PC-3 (cell line): Measurements from ENCODE around the gene TMEM81. TPM values are rescaled to one million over a fixed set of nuclear protein-coding genes. Genes with fewer than 3 reads are reported as not detected.

Experiments
- ATAC-seq: fragments of 200-7000 bp; cut with Tn5 transposase; 2 replicates; pipeline ENCODE4 v1.9.1; 2020; ENCODE audit warnings: mild to moderate bottlenecking, moderate library complexity
- BruUV-seq: library from RNA; stranded (reverse); fragments of 400-500 nt; replicated peaks from 2 replicates; lab custom pipeline; 2021; lab: Mats Ljungman, UMichigan
- CTCF ChIA-PET: fragments of 300-600 bp; sonication (Branson Sonifier 250); formaldehyde crosslinking; loops from one replicate; lab custom pipeline; 2022; ENCODE audit warnings: antibody characterized with exemption; lab: Charles Lee
- POLR2A ChIA-PET: fragments of 300-600 bp; sonication (Branson Sonifier 250); formaldehyde crosslinking; loops from one replicate; lab custom pipeline; 2022; ENCODE audit warnings: antibody characterized with exemption; ENCODE audit not compliant: unreplicated experiment; lab: Charles Lee
- DNase-seq: peaks from one replicate; pipeline ENCODE4 v3.0.0-alpha.2; 2015
- H2AFZ ChIP-seq: fragments of 300-600 bp; sonication (generic); 2 replicates; pipeline ENCODE4 v1.6.0; 2016; ENCODE audit warnings: antibody characterized with exemption, low read length
- H3F3A ChIP-seq: fragments of 300-600 bp; sonication (generic); one replicate; pipeline ENCODE4 v1.6.0; 2017; ENCODE audit warnings: antibody characterized with exemption, low read length, control low read depth, mild to moderate bottlenecking; ENCODE audit not compliant: unreplicated experiment
- H3K27ac ChIP-seq: fragments of 300-600 bp; sonication (generic); 2 replicates; pipeline ENCODE4 v1.5.1; 2016; ENCODE audit warnings: mild to moderate bottlenecking, low read length
- H3K27me3 ChIP-seq: fragments of 300-600 bp; sonication (generic); 2 replicates; pipeline ENCODE4 v1.6.1; 2016; ENCODE audit warnings: low read length, mixed read lengths
- H3K36me3 ChIP-seq: fragments of 300-600 bp; sonication (generic); 2 replicates; pipeline ENCODE4 v1.6.1; 2016; ENCODE audit warnings: low read depth, mixed run types, low read length, mixed read lengths
- H3K4me1 ChIP-seq: fragments of 300-600 bp; sonication (generic); 2 replicates; pipeline ENCODE4 v1.5.1; 2016; ENCODE audit warnings: low read length; ENCODE audit not compliant: insufficient read depth
- H3K4me2 ChIP-seq: fragments of 300-600 bp; sonication (generic); 2 replicates; pipeline ENCODE4 v1.6.0; 2016; ENCODE audit warnings: low read length
- H3K4me3 ChIP-seq: fragments of 300-600 bp; sonication (generic); 2 replicates; pipeline ENCODE4 v1.5.1; 2016; ENCODE audit warnings: mild to moderate bottlenecking, low read length, mixed read lengths
- H3K79me2 ChIP-seq: fragments of 300-600 bp; sonication (generic); 2 replicates; pipeline ENCODE4 v1.6.1; 2017; ENCODE audit warnings: low read length, mixed read lengths
- H3K9ac ChIP-seq: fragments of 300-600 bp; sonication (generic); 2 replicates; pipeline ENCODE4 v1.6.0; 2016; ENCODE audit warnings: mild to moderate bottlenecking, low read length
- H3K9me2 ChIP-seq: fragments of 300-600 bp; sonication (generic); replicated peaks from 2 replicates; pipeline ENCODE4 v1.6.1; 2016; ENCODE audit warnings: mixed run types, low read length, mixed read lengths
- H3K9me3 ChIP-seq: fragments of 300-600 bp; sonication (generic); 2 replicates; pipeline ENCODE4 v1.6.1; 2016; ENCODE audit warnings: low read length, mixed read lengths
- H4K20me1 ChIP-seq: fragments of 300-600 bp; sonication (generic); 2 replicates; pipeline ENCODE4 v1.6.1; 2016; ENCODE audit warnings: low read length, mixed read lengths
- EZH2 ChIP-seq: fragments of 300-600 bp; sonication (generic); IDR thresholded peaks from one replicate; pipeline ENCODE4 v1.6.1; 2017; ENCODE audit warnings: antibody characterized with exemption, mild to moderate bottlenecking, low read length; ENCODE audit not compliant: unreplicated experiment
- EZH2phosphoT487 ChIP-seq: fragments of 300-600 bp; sonication (generic); IDR thresholded peaks from 2 replicates; pipeline ENCODE4 v1.6.1; 2018; ENCODE audit warnings: mild to moderate bottlenecking, antibody characterized with exemption, low read length, borderline replicate concordance
- intact Hi-C: fragments of 100-400 bp; cut with micrococcal nuclease; formaldehyde crosslinking; loops from 2 replicates; pipeline ENCODE4 v1.9.0; 2023
- total RNA-seq: library from RNA; depleted of rRNA; stranded (reverse); fragments of >200 nt; gene quantifications from 2 replicates; pipeline ENCODE4 v1.2.3, GENCODE V29; 2014
- TF ChIP-seq, protein P1 (sequence below): fragments of 300-600 bp; sonication (generic); conservative IDR thresholded peaks from 2 replicates; pipeline ENCODE4 v1.5.1; 2017; ENCODE audit warnings: antibody characterized with exemption, low read depth, mild to moderate bottlenecking, low read length

TMEM81 gene
- total RNA-seq, 1 experiment from 2014 or later: 6.3 TPM

DNA sequence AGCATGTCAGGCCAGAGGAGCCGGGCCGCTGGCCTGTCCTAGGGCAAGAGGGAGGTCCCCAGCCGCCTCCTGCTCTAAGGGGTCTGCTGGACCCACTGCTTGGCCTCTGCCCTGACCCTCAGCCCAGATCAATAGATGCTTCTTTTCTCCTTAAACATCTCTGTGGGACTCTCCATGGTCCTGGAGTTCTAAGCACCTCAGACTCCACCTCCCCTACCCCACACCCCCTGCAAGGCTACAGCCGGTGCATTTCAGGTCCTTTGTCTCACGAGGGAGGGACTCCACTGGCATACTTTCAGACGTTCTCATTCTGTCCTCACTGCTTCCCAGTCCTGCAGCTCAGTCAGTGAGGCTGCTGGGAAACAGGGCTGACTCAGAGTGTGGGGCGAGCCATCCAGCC is 30.2 kb downstream of the TMEM81 start:
- no peak for ATAC-seq
- ChIA-PET CTCF (no interaction called here), POLR2A (interaction anchor here (0.6 kb wide), 1 partner anchor 151 kb away, joined by 3 read pairs; no protein-coding TSS in a partner anchor)

DNA sequence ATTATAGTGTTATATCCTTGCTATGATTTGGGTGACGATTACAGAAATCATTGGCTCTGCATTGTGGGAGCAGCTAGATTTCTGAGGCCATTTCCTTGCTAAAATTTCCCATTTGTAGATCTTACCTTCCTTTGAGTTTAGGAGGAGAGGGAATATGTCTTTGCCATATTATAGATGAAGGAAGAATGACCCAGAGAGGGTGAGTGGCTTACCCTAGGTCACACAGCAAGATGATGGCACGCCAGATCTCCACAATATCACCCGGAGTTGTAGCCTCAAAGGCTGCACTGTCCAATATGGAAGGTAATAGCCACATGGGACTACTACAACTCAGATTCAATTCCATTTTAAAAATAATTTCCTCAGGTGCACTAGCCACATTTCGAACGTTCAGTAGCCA is 31.0 kb downstream of the TMEM81 start:
- H3F3A ChIP-seq: no peaks in the 10 kb centered on the region
- no peak overlapping the region for H3K27ac ChIP-seq
- TF ChIP-seq EZH2phosphoT487 (no peak), EZH2 (no peak)
- TF ChIP-seq, protein P1, sequence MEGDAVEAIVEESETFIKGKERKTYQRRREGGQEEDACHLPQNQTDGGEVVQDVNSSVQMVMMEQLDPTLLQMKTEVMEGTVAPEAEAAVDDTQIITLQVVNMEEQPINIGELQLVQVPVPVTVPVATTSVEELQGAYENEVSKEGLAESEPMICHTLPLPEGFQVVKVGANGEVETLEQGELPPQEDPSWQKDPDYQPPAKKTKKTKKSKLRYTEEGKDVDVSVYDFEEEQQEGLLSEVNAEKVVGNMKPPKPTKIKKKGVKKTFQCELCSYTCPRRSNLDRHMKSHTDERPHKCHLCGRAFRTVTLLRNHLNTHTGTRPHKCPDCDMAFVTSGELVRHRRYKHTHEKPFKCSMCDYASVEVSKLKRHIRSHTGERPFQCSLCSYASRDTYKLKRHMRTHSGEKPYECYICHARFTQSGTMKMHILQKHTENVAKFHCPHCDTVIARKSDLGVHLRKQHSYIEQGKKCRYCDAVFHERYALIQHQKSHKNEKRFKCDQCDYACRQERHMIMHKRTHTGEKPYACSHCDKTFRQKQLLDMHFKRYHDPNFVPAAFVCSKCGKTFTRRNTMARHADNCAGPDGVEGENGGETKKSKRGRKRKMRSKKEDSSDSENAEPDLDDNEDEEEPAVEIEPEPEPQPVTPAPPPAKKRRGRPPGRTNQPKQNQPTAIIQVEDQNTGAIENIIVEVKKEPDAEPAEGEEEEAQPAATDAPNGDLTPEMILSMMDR: no peak
- H3K4me2 ChIP-seq: no peak overlapping the region
- no peaks in the 10 kb centered on the region for H3K79me2 ChIP-seq
- no peaks in the 10 kb centered on the region for H3K36me3 ChIP-seq
- ChIA-PET CTCF (interaction anchor here (1.6 kb wide), 1 partner anchor 8 kb away, joined by 5 read pairs; no protein-coding TSS in a partner anchor), POLR2A (no interaction called here)
- H3K4me3 ChIP-seq: no peak overlapping the region
- H3K9me2 ChIP-seq: no peaks in the 10 kb centered on the region
- H3K27me3 ChIP-seq: peaks cover 85% of the 10 kb centered on the region
- BruUV-seq: no TSS peak
- no peaks in the 10 kb centered on the region for H3K4me1 ChIP-seq
- H4K20me1 ChIP-seq: no peaks in the 10 kb centered on the region
- no peak overlapping the region for H2AFZ ChIP-seq
- DNase-seq: no peak
- H3K9ac ChIP-seq: no peak overlapping the region
- intact Hi-C loops: no loop called here
- no peak for ATAC-seq
- no peaks in the 10 kb centered on the region for H3K9me3 ChIP-seq

More for the DNA sequence above, 30.2 kb downstream of the TMEM81 start:
- BruUV-seq: no TSS peak
- intact Hi-C loops: no loop called here
- Histone ChIP-seq H3K4me2 (no peak overlapping the region), H3K27ac (no peak overlapping the region), H3K79me2 (no peaks in the 10 kb centered on the region), H3K9me2 (no peaks in the 10 kb centered on the region), H3K4me3 (no peak overlapping the region), H3K9me3 (no peaks in the 10 kb centered on the region), H3K9ac (no peak overlapping the region), H3K27me3 (peaks cover 79% of the 10 kb centered on the region), H4K20me1 (no peaks in the 10 kb centered on the region), H3F3A (no peaks in the 10 kb centered on the region), H3K36me3 (no peaks in the 10 kb centered on the region), H2AFZ (no peak overlapping the region), H3K4me1 (no peaks in the 10 kb centered on the region)
- no peak for DNase-seq
- TF ChIP-seq, protein P1: no peak
- TF ChIP-seq EZH2phosphoT487 (no peak), EZH2 (no peak)

DNA sequence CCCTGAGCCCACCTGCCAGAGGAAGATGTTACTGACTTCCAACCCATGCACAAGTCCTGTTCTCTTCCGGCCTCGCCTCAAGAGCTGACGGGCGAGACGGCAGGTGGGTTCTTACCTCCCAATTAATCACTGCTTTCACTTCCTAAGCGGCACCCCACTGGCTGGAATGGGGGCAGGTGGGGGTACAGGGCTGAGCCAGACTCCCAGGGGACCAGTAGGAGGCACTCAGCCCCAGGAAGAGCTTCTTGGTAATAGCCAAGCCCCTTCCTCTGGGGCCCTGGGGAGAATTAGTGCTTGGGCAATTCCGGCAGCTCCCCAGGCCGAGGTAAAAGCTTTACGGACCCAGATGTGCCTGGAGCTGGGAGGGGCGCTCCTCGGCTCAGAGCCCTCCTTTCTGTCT is 31.6 kb downstream of the TMEM81 start:
- no peaks in the 10 kb centered on the region for H3K4me1 ChIP-seq
- no TSS peak for BruUV-seq
- no peak for DNase-seq
- peaks cover 91% of the 10 kb centered on the region for H3K27me3 ChIP-seq
- TF ChIP-seq EZH2: no peak
- no peak for TF ChIP-seq EZH2phosphoT487
- TF ChIP-seq, protein P1: no peak
- intact Hi-C loops: no loop called here
- ATAC-seq: no peak
- H3K27ac ChIP-seq: no peak overlapping the region
- no peaks in the 10 kb centered on the region for H3K79me2 ChIP-seq
- H4K20me1 ChIP-seq: no peaks in the 10 kb centered on the region
- ChIA-PET POLR2A (no interaction called here), CTCF (interaction anchor here (1.6 kb wide), 1 partner anchor 9 kb away, joined by 5 read pairs; no protein-coding TSS in a partner anchor)
- no peak overlapping the region for H3K4me2 ChIP-seq
- H3K9me3 ChIP-seq: no peaks in the 10 kb centered on the region
- no peaks in the 10 kb centered on the region for H3F3A ChIP-seq
- H2AFZ ChIP-seq: no peak overlapping the region
- H3K9ac ChIP-seq: no peak overlapping the region
- no peaks in the 10 kb centered on the region for H3K9me2 ChIP-seq
- H3K36me3 ChIP-seq: no peaks in the 10 kb centered on the region
- no peak overlapping the region for H3K4me3 ChIP-seq
